ENCODE data around the gene MYRIP.

GRCh38 chr3:39809995-39810595 lies 686 bp downstream of the MYRIP start:
- TF ChIP-seq TSHZ2 (CRISPR knock-in tag; IDR thresholded peaks at IDR 0.05) = no peak
- TF ChIP-seq PATZ1 (CRISPR knock-in tag; IDR thresholded peaks at IDR 0.05; ENCODE audit: borderline replicate concordance) = no peak
- TF ChIP-seq TCF4 (CRISPR knock-in tag; IDR thresholded peaks at IDR 0.05; ENCODE audit: borderline replicate concordance) = no peak
- no peak for TF ChIP-seq RARB (CRISPR knock-in tag; IDR thresholded peaks at IDR 0.05)
- no peak for TF ChIP-seq ZC3H10 (CRISPR knock-in tag; IDR thresholded peaks at IDR 0.05)
- TF ChIP-seq CSRNP3 (CRISPR knock-in tag; IDR thresholded peaks at IDR 0.05) = no peak
- TF ChIP-seq PPARA (CRISPR knock-in tag; IDR thresholded peaks at IDR 0.05; ENCODE audit: borderline replicate concordance) = no peak
- no peak for TF ChIP-seq SNAI2 (CRISPR knock-in tag; IDR thresholded peaks at IDR 0.05)
- no peak for TF ChIP-seq ZNF8 (CRISPR knock-in tag; IDR thresholded peaks at IDR 0.05)
- no peak for TF ChIP-seq BACH2 (CRISPR knock-in tag; IDR thresholded peaks at IDR 0.05; ENCODE audit: borderline replicate concordance)
- no peak for TF ChIP-seq CREB5 (CRISPR knock-in tag; IDR thresholded peaks at IDR 0.05; ENCODE audit: low read depth)
- TF ChIP-seq ZFP30 (CRISPR knock-in tag; IDR thresholded peaks at IDR 0.05) = no peak
- TF ChIP-seq ISL1 (CRISPR knock-in tag; IDR thresholded peaks at IDR 0.05) = no peak
- TF ChIP-seq POU6F1 (CRISPR knock-in tag; IDR thresholded peaks at IDR 0.05; ENCODE audit: borderline replicate concordance, low read depth) = no peak
